A549 treated with dexamethasone at 1 μM for 4 hours (cell line): ENCODE data around the gene DUOXA1. TPM values are rescaled to one million over a fixed set of nuclear protein-coding genes. Genes with fewer than 3 reads are reported as not detected.

Experiments
- total RNA-seq: library from RNA; stranded (reverse); fragments of 200-300 nt; extraction: Qiagen RNA extraction; gene quantifications from 5 replicates; pipeline ENCODE4 v1.2.3, GENCODE V29; 2022

The DUOXA1 gene, protein sequence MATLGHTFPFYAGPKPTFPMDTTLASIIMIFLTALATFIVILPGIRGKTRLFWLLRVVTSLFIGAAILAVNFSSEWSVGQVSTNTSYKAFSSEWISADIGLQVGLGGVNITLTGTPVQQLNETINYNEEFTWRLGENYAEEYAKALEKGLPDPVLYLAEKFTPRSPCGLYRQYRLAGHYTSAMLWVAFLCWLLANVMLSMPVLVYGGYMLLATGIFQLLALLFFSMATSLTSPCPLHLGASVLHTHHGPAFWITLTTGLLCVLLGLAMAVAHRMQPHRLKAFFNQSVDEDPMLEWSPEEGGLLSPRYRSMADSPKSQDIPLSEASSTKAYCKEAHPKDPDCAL
- 0.03 to 0.27 TPM (median 0.08 TPM) in 5 replicates for total RNA-seq

GRCh38 chr15:45129651-45130129 is at the start of gene DUOXA1, which contains the start of gene DUOX1:
DUOXA1 (minus strand) TSS chr15:45129879; CDS start chr15:45123014, 6,865 bp downstream.
DUOX1 (plus strand) TSS chr15:45129994; CDS start chr15:45131967, 1,973 bp downstream.

GRCh38 chr15:45114076-45114750 is 15.5 kb downstream of the DUOXA1 start, which contains the start of the genes DUOX2 and DUOXA2:
DUOX2 (minus strand) TSS chr15:45114172; CDS start chr15:45113411, 761 bp downstream.
DUOXA2 (plus strand) TSS chr15:45114326; CDS start chr15:45114606, 280 bp downstream.

Other genes with a start within 250 kb of the DUOXA1 start
- gene TERB2, start 173.2 kb downstream of the DUOXA1 start, total RNA-seq, result not detected in 5 replicates
- 28.4 to 35.3 TPM (median 32.1 TPM) in 5 replicates for gene SORD, start 106.7 kb downstream of the DUOXA1 start, total RNA-seq
- 0.03 to 0.05 TPM (median 0.04 TPM) in 4 of 5 replicates, not detected in the other for gene DUOX2, start 15.7 kb downstream of the DUOXA1 start, total RNA-seq
- not detected in 5 replicates for gene DUOXA2, start 15.6 kb downstream of the DUOXA1 start, total RNA-seq
- 0.02 to 0.04 TPM in 2 of 5 replicates, not detected in the others for gene DUOX1, start 115 bp upstream of the DUOXA1 start, total RNA-seq
- 0.28 to 0.66 TPM (median 0.56 TPM) in 5 replicates for gene SHF, start 58.1 kb upstream of the DUOXA1 start, total RNA-seq
- gene SLC28A2, start 122.4 kb upstream of the DUOXA1 start, total RNA-seq, result not detected in 5 replicates
- 2.0 to 2.8 TPM (median 2.3 TPM) in 5 replicates for gene GATM, start 248.7 kb upstream of the DUOXA1 start, total RNA-seq